SK-N-SH (cell line): ENCODE data around the gene IL5. TPM values are rescaled to one million over a fixed set of nuclear protein-coding genes. Genes with fewer than 3 reads are reported as not detected.

Experiments used
- CTCF ChIA-PET: fragments of 300-600, 350-600 bp; formaldehyde crosslinking; extraction: SDS; loops from one replicate; lab custom pipeline; 2021; lab: Yijun Ruan, JAX
- POLR2A ChIA-PET: fragments of 350-600 bp; sonication (Branson Sonifier 250); formaldehyde crosslinking; extraction: SDS; loops from one replicate; lab custom pipeline; 2020; ENCODE audit warnings: antibody characterized with exemption, inconsistent platforms; lab: Yijun Ruan, JAX
- DNase-seq: peaks from one replicate; pipeline ENCODE4 v3.0.0; 2012
- H2AFZ ChIP-seq: fragments of 200-600 bp; sonication (generic); 2 replicates; pipeline ENCODE4 v1.8.1; 2016; ENCODE audit warnings: antibody characterized with exemption, mild to moderate bottlenecking, low read depth
- H3F3A ChIP-seq: fragments of 200-600 bp; sonication (generic); replicated peaks from 2 replicates; pipeline ENCODE3; 2016; ENCODE audit warnings: antibody characterized with exemption, mild to moderate bottlenecking; ENCODE audit not compliant: insufficient read depth
- H3K27ac ChIP-seq, 2 experiments: fragments of 200-500 bp in 1 of 2; fragments of 200-600 bp in 1 of 2; sonication (Bioruptor generic) in 1 of 2; sonication (generic), shearing (Covaris generic) in 1 of 2; 2 replicates each; pipeline versions ENCODE4 v1.5.1 to v1.6.1; 2014 to 2016; ENCODE audit warnings: low read depth in 2 of 2, inconsistent platforms in 1 of 2, low read length in 1 of 2, mild to moderate bottlenecking in 1 of 2, mixed read lengths in 1 of 2
- H3K27me3 ChIP-seq: fragments of 200-600 bp; sonication (generic), shearing (Covaris generic); 2 replicates; pipeline ENCODE4 v1.6.1; 2016; ENCODE audit warnings: mixed run types; ENCODE audit not compliant: insufficient read depth
- H3K36me3 ChIP-seq, 2 experiments: fragments of 200-500 bp in 1 of 2; fragments of 200-600 bp in 1 of 2; sonication (Bioruptor generic) in 1 of 2; sonication (generic) in 1 of 2; replicated peaks in 1 of 2; 2 replicates each; pipeline versions ENCODE3 to v1.5.1; 2014 to 2016; ENCODE audit warnings: low read length in 1 of 2, mild to moderate bottlenecking in 1 of 2; ENCODE audit not compliant: insufficient read depth in 2 of 2, control insufficient read depth in 1 of 2
- H3K4me1 ChIP-seq, 2 experiments: fragments of 200-500 bp in 1 of 2; fragments of 200-600 bp in 1 of 2; sonication (Bioruptor generic) in 1 of 2; sonication (generic), shearing (Covaris generic) in 1 of 2; 2 replicates each; pipeline versions ENCODE4 v1.5.1 to v1.6.1; 2014 to 2016; ENCODE audit warnings: low read depth in 1 of 2, low read length in 1 of 2, mixed run types in 1 of 2; ENCODE audit not compliant: insufficient read depth in 2 of 2, control insufficient read depth in 1 of 2
- H3K4me2 ChIP-seq: fragments of 200-600 bp; sonication (generic), shearing (Covaris generic); 2 replicates; pipeline ENCODE4 v1.6.1; 2017; ENCODE audit warnings: mixed run types
- H3K4me3 ChIP-seq, 2 experiments: fragments of 200-500 bp in 1 of 2; fragments of 200-600 bp in 1 of 2; sonication (Bioruptor generic) in 1 of 2; sonication (generic), shearing (Covaris generic) in 1 of 2; 2 replicates each; pipeline versions ENCODE4 v1.5.1 to v1.8.1; 2014 to 2016; ENCODE audit warnings: low read depth in 2 of 2, inconsistent platforms in 1 of 2, low read length in 1 of 2, mild to moderate bottlenecking in 1 of 2, mixed read lengths in 1 of 2, moderate library complexity in 1 of 2
- H3K79me2 ChIP-seq: fragments of 200-600 bp; sonication (generic); 2 replicates; pipeline ENCODE4 v1.8.1; 2017; ENCODE audit warnings: mild to moderate bottlenecking; ENCODE audit not compliant: insufficient read depth
- H3K9ac ChIP-seq: fragments of 200-600 bp; sonication (generic); 2 replicates; pipeline ENCODE4 v1.6.1; 2017; ENCODE audit warnings: mixed run types
- H3K9me2 ChIP-seq: fragments of 200-600 bp; sonication (generic); 2 replicates; pipeline ENCODE4 v1.6.1; 2017; ENCODE audit warnings: mixed run types
- H3K9me3 ChIP-seq: fragments of 200-600 bp; sonication (generic); 2 replicates; pipeline ENCODE4 v1.6.1; 2017; ENCODE audit warnings: mixed run types, mild to moderate bottlenecking, moderate library complexity
- H4K20me1 ChIP-seq: fragments of 200-600 bp; sonication (generic); 2 replicates; pipeline ENCODE4 v1.6.1; 2017; ENCODE audit warnings: mild to moderate bottlenecking, mixed run types; ENCODE audit not compliant: insufficient read depth
- CHD2 ChIP-seq: fragments of 150-350 bp; IDR thresholded peaks from 2 replicates; pipeline ENCODE4 v1.6.1; 2018; ENCODE audit warnings: low read length; ENCODE audit not compliant: partially characterized antibody
- CTCF ChIP-seq: fragments of 200-600 bp; sonication (generic); IDR thresholded peaks from 2 replicates; pipeline ENCODE4 v1.6.1; 2017; ENCODE audit warnings: antibody characterized with exemption, mild to moderate bottlenecking, moderate library complexity
- EP300 ChIP-seq, 2 experiments: IDR thresholded peaks; 2 replicates each; pipeline versions ENCODE4 v1.4.0 to v1.6.1; 2012; ENCODE audit warnings: borderline replicate concordance in 1 of 2, low read depth in 1 of 2, low read length in 1 of 2
- EZH2phosphoT487 ChIP-seq: fragments of 200-600 bp; sonication (generic); IDR thresholded peaks from 2 replicates; pipeline ENCODE4 v1.6.1; 2017; ENCODE audit warnings: low read depth, mixed run types, mild to moderate bottlenecking, antibody characterized with exemption, moderate library complexity, borderline replicate concordance
- GABPA ChIP-seq: IDR thresholded peaks from 2 replicates; pipeline ENCODE4 v1.4.0; 2012; ENCODE audit warnings: low read depth, mild to moderate bottlenecking
- GATA2 ChIP-seq: sonication (generic); formaldehyde crosslinking; IDR thresholded peaks from 2 replicates; pipeline ENCODE4 v1.5.0; 2020; ENCODE audit warnings: mild to moderate bottlenecking, missing genetic modification reagents
- IRF3 ChIP-seq: fragments of 150-350 bp; IDR thresholded peaks from 2 replicates; pipeline ENCODE4 v1.6.1; 2016; ENCODE audit warnings: mild to moderate bottlenecking, low read depth, low read length
- JUND ChIP-seq: IDR thresholded peaks from 2 replicates; pipeline ENCODE4 v1.4.0; 2012
- MEF2A ChIP-seq: IDR thresholded peaks from 2 replicates; pipeline ENCODE4 v1.4.0; 2012; ENCODE audit warnings: low read depth, borderline replicate concordance
- NFIC ChIP-seq: IDR thresholded peaks from 2 replicates; pipeline ENCODE4 v1.4.0; 2012; ENCODE audit warnings: borderline replicate concordance
- NRF1 ChIP-seq: IDR thresholded peaks from 2 replicates; pipeline ENCODE4 v1.6.1; 2012; ENCODE audit warnings: low read depth, mild to moderate bottlenecking, low read length
- POLR2AphosphoS5 ChIP-seq: IDR thresholded peaks from 2 replicates; pipeline ENCODE4 v1.6.1; 2012; ENCODE audit warnings: low read depth, low read length
- TAF1 ChIP-seq: IDR thresholded peaks from 2 replicates; pipeline ENCODE4 v1.6.1; 2012; ENCODE audit warnings: low read depth, mild to moderate bottlenecking, low read length, moderate library complexity, borderline replicate concordance
- TEAD4 ChIP-seq: IDR thresholded peaks from 2 replicates; pipeline ENCODE4 v1.4.0; 2012; ENCODE audit warnings: mild to moderate bottlenecking, borderline replicate concordance; ENCODE audit not compliant: insufficient read depth
- YY1 ChIP-seq: IDR thresholded peaks from 2 replicates; pipeline ENCODE4 v1.4.0; 2012; ENCODE audit warnings: low read depth, mild to moderate bottlenecking
- WGBS: methylation state at CpG from one replicate; pipeline ENCODE4 v1.1.6; 2017; ENCODE audit warnings: low lambda C conversion rate; 5-methylcytosine and 5-hydroxymethylcytosine counted together
- polyA plus RNA-seq, 3 experiments: library from polyadenylated mRNA; depleted of rRNA; stranded (reverse); fragments of >200 nt; gene quantifications; 2 replicates each; pipeline ENCODE4 v1.2.3, GENCODE V29; 2012
- TF ChIP-seq, protein P1 (sequence below): IDR thresholded peaks from 2 replicates; pipeline ENCODE4 v1.6.1; 2012; ENCODE audit warnings: mild to moderate bottlenecking, low read depth, low read length, moderate library complexity
- TF ChIP-seq, protein P2 (sequence below): IDR thresholded peaks from 2 replicates; pipeline ENCODE4; 2012
- TF ChIP-seq, protein P3 (sequence below): fragments of 150-350 bp; IDR thresholded peaks from 2 replicates; pipeline ENCODE4 v1.6.1; 2017; ENCODE audit warnings: antibody characterized with exemption, low read length, low read depth, borderline replicate concordance
- TF ChIP-seq, protein P4 (sequence below): IDR thresholded peaks from 2 replicates; pipeline ENCODE4 v1.4.0; 2012; ENCODE audit warnings: low read depth, borderline replicate concordance

IL5 gene
- polyA plus RNA-seq, 1 of the 3 experiments (the other 2 are of a cell fraction), result not detected

- Histone ChIP-seq H3K27ac (no peak overlapping the region), H3K27me3 (no peaks in the 10 kb centered on the region), H2AFZ (no peak overlapping the region), H3K9ac (no peak overlapping the region), H4K20me1 (no peaks in the 10 kb centered on the region), H3K36me3 (peaks cover 41 to 47% of the 10 kb centered on the region in 2 experiments), H3K9me2 (no peaks in the 10 kb centered on the region), H3F3A (peaks cover 20% of the 10 kb centered on the region), H3K4me3 (0 out of 4 replicates have a peak overlapping the region, but pooled peaks of 1 of the 2 experiments have one; percentile 0), H3K4me1 (peaks cover 0 to 4% of the 10 kb centered on the region in 2 experiments; a peak in 1 of 4 replicates), H3K79me2 (peaks cover 68% of the 10 kb centered on the region), H3K4me2 (no peak overlapping the region), H3K9me3 (no peaks in the 10 kb centered on the region)
- ChIA-PET CTCF (no interaction called here), POLR2A (no interaction called here)
- no peak for DNase-seq
- TF ChIP-seq GABPA (no peak), IRF3 (no peak), TAF1 (no peak), GATA2 (no peak), JUND (no peak), NFIC (no peak), MEF2A (no peak), EP300 (IDR thresholded peaks at IDR 0.05; ENCODE audit: borderline replicate concordance in 1 of 2, low read depth in 1 of 2, low read length in 1 of 2) (no peak), EZH2phosphoT487 (no peak), TEAD4 (no peak), NRF1 (no peak), CHD2 (no peak), YY1 (no peak), POLR2AphosphoS5 (no peak), CTCF (no peak)
- TF ChIP-seq, protein P1, sequence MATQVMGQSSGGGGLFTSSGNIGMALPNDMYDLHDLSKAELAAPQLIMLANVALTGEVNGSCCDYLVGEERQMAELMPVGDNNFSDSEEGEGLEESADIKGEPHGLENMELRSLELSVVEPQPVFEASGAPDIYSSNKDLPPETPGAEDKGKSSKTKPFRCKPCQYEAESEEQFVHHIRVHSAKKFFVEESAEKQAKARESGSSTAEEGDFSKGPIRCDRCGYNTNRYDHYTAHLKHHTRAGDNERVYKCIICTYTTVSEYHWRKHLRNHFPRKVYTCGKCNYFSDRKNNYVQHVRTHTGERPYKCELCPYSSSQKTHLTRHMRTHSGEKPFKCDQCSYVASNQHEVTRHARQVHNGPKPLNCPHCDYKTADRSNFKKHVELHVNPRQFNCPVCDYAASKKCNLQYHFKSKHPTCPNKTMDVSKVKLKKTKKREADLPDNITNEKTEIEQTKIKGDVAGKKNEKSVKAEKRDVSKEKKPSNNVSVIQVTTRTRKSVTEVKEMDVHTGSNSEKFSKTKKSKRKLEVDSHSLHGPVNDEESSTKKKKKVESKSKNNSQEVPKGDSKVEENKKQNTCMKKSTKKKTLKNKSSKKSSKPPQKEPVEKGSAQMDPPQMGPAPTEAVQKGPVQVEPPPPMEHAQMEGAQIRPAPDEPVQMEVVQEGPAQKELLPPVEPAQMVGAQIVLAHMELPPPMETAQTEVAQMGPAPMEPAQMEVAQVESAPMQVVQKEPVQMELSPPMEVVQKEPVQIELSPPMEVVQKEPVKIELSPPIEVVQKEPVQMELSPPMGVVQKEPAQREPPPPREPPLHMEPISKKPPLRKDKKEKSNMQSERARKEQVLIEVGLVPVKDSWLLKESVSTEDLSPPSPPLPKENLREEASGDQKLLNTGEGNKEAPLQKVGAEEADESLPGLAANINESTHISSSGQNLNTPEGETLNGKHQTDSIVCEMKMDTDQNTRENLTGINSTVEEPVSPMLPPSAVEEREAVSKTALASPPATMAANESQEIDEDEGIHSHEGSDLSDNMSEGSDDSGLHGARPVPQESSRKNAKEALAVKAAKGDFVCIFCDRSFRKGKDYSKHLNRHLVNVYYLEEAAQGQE, result no peak
- TF ChIP-seq, protein P2, sequence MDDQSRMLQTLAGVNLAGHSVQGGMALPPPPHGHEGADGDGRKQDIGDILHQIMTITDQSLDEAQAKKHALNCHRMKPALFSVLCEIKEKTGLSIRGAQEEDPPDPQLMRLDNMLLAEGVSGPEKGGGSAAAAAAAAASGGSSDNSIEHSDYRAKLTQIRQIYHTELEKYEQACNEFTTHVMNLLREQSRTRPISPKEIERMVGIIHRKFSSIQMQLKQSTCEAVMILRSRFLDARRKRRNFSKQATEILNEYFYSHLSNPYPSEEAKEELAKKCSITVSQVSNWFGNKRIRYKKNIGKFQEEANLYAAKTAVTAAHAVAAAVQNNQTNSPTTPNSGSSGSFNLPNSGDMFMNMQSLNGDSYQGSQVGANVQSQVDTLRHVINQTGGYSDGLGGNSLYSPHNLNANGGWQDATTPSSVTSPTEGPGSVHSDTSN, result no peak
- TF ChIP-seq, protein P3, sequence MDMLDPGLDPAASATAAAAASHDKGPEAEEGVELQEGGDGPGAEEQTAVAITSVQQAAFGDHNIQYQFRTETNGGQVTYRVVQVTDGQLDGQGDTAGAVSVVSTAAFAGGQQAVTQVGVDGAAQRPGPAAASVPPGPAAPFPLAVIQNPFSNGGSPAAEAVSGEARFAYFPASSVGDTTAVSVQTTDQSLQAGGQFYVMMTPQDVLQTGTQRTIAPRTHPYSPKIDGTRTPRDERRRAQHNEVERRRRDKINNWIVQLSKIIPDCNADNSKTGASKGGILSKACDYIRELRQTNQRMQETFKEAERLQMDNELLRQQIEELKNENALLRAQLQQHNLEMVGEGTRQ, result no peak
- TF ChIP-seq, protein P4, sequence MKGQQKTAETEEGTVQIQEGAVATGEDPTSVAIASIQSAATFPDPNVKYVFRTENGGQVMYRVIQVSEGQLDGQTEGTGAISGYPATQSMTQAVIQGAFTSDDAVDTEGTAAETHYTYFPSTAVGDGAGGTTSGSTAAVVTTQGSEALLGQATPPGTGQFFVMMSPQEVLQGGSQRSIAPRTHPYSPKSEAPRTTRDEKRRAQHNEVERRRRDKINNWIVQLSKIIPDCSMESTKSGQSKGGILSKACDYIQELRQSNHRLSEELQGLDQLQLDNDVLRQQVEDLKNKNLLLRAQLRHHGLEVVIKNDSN, result no peak
- 54% methylated on average over 2 of the region's 2 CpGs for WGBS
These were observed 16.2 kb upstream of the IL5 start for GRCh38 chr5:132559383-132560060.
